ENCODE results near the gene SHLD1.
"Not testable (repeated sequence)": the region's sequence is repeated elsewhere in the genome, so short reads cannot be mapped to it uniquely, and the experiment has no call there.

Gene SHLD1

GRCh38 chr20:5741089-5741488 lies 9.1 kb upstream of the SHLD1 start:
- TF ChIP-seq, protein P1, sequence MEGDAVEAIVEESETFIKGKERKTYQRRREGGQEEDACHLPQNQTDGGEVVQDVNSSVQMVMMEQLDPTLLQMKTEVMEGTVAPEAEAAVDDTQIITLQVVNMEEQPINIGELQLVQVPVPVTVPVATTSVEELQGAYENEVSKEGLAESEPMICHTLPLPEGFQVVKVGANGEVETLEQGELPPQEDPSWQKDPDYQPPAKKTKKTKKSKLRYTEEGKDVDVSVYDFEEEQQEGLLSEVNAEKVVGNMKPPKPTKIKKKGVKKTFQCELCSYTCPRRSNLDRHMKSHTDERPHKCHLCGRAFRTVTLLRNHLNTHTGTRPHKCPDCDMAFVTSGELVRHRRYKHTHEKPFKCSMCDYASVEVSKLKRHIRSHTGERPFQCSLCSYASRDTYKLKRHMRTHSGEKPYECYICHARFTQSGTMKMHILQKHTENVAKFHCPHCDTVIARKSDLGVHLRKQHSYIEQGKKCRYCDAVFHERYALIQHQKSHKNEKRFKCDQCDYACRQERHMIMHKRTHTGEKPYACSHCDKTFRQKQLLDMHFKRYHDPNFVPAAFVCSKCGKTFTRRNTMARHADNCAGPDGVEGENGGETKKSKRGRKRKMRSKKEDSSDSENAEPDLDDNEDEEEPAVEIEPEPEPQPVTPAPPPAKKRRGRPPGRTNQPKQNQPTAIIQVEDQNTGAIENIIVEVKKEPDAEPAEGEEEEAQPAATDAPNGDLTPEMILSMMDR (IDR thresholded peaks at IDR 0.05): no peak
- Histone ChIP-seq H3K36me3 (no peaks in the 10 kb centered on the region), H3K9me3 (no peaks in the 10 kb centered on the region), H3K27ac (no peak overlapping the region), H3K4me1 (ENCODE audit: control insufficient read depth in 1 of 2, insufficient read depth in 1 of 2, low read depth in 1 of 2, low read length in 1 of 2) (peaks cover 25 to 26% of the 10 kb centered on the region in 2 experiments), H3K4me3 (ENCODE audit: low read depth in 1 of 2, low read length in 1 of 2) (no peak overlapping the region), H3K27me3 (no peaks in the 10 kb centered on the region)

DNA sequence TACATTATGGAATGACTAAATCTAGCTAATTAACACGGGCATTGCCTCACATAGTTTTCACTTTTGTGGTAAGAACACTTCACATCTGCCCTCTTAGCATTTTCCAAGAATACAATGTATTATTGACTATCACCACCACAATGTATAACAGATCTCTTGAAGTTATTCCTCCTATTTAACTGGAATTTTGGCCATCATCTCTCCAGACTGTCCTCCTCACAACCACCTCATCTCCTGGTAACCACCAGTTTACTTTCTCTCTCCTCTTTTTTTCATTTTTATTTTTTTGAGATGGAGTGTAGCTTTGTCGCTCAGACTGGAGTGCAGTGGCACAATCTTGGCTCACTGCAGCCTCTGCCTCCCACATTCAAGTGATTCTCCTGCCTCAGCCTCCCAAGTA lies 8.2 kb upstream of the SHLD1 start:
- H3K9me3 ChIP-seq: no peaks in the 10 kb centered on the region
- TF ChIP-seq, protein P1 (IDR thresholded peaks at IDR 0.05): no peak
- no peak overlapping the region for H3K4me3 ChIP-seq (ENCODE audit: low read depth in 1 of 2, low read length in 1 of 2)
- no peaks in the 10 kb centered on the region for H3K27me3 ChIP-seq
- no peak overlapping the region for H3K27ac ChIP-seq
- peaks cover 16 to 17% of the 10 kb centered on the region in 2 experiments for H3K4me1 ChIP-seq (ENCODE audit: control insufficient read depth in 1 of 2, insufficient read depth in 1 of 2, low read depth in 1 of 2, low read length in 1 of 2)
- H3K36me3 ChIP-seq: no peaks in the 10 kb centered on the region

- H3K4me1 ChIP-seq (ENCODE audit: control insufficient read depth in 1 of 2, insufficient read depth in 1 of 2, low read depth in 1 of 2, low read length in 1 of 2): peaks cover 4 to 7% of the 10 kb centered on the region in 2 experiments
- no peak overlapping the region for H3K4me3 ChIP-seq (ENCODE audit: low read depth in 1 of 2, low read length in 1 of 2)
- no peaks in the 10 kb centered on the region for H3K9me3 ChIP-seq
- TF ChIP-seq, protein P1 (IDR thresholded peaks at IDR 0.05): no peak
- H3K27me3 ChIP-seq: no peaks in the 10 kb centered on the region
- no peaks in the 10 kb centered on the region for H3K36me3 ChIP-seq
- no peak overlapping the region for H3K27ac ChIP-seq
Measured at GRCh38 chr20:5745416-5746030, 4.7 kb upstream of the SHLD1 start.

GRCh38 chr20:5746064-5746463 lies 4.1 kb upstream of the SHLD1 start:
- no peaks in the 10 kb centered on the region for H3K9me3 ChIP-seq
- no peaks in the 10 kb centered on the region for H3K36me3 ChIP-seq
- H3K27me3 ChIP-seq: no peaks in the 10 kb centered on the region
- TF ChIP-seq, protein P1 (IDR thresholded peaks at IDR 0.05): no peak
- no peak overlapping the region for H3K27ac ChIP-seq
- H3K4me3 ChIP-seq (ENCODE audit: low read depth in 1 of 2, low read length in 1 of 2): no peak overlapping the region
- peaks cover 10 to 12% of the 10 kb centered on the region in 2 experiments for H3K4me1 ChIP-seq (ENCODE audit: control insufficient read depth in 1 of 2, insufficient read depth in 1 of 2, low read depth in 1 of 2, low read length in 1 of 2)

GRCh38 chr20:5748246-5748645 lies 2.0 kb upstream of the SHLD1 start:
- Histone ChIP-seq H3K27me3 (no peaks in the 10 kb centered on the region), H3K9me3 (no peaks in the 10 kb centered on the region), H3K4me3 (ENCODE audit: low read depth in 1 of 2, low read length in 1 of 2) (no peak overlapping the region), H3K27ac (no peak overlapping the region), H3K36me3 (no peaks in the 10 kb centered on the region), H3K4me1 (ENCODE audit: control insufficient read depth in 1 of 2, insufficient read depth in 1 of 2, low read depth in 1 of 2, low read length in 1 of 2) (peaks cover 12 to 14% of the 10 kb centered on the region in 2 experiments)
- TF ChIP-seq, protein P1 (IDR thresholded peaks at IDR 0.05): no peak

DNA sequence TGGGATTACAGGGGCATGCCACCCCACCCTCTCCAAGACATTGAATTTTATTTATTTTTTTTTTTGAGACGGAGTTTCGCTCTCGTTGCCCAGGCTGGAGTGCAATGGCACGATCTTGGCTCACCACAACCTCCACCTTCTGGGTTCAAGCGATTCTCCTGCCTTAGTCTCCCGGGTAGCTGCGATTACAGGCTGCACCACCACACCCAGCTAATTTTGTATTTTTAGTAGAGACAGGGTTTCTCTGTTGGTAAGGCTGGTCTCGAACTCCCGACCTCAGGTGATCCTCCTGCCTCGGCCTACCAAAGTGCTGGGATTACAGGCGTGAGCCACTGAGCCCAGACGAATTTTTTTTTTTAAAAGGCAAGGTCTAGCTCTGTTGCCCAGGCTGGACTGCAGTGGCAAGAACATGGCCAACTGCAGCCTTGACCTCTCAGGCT lies 669 bp upstream of the SHLD1 start:
- H3K36me3 ChIP-seq, H3K9me3 ChIP-seq, H3K27me3 ChIP-seq: not testable (repeated sequence)
- Histone ChIP-seq H3K27ac (peak overlapping the region; percentile 85), H3K4me3 (ENCODE audit: low read depth in 1 of 2, low read length in 1 of 2) (peak overlapping the region in 1 of 2 experiments; percentile 82), H3K4me1 (ENCODE audit: control insufficient read depth in 1 of 2, insufficient read depth in 1 of 2, low read depth in 1 of 2, low read length in 1 of 2) (peaks cover 12 to 14% of the 10 kb centered on the region in 2 experiments)
